ENCODE data around the gene SAMD1.

SAMD1 gene

GRCh38 chr19:14059093-14059480 is 31.5 kb downstream of the SAMD1 start:
- Histone ChIP-seq H3K9ac (ENCODE audit: low read length) (no peak overlapping the region), H3K79me1 (ENCODE audit: low read length) (peaks cover 3% of the 10 kb centered on the region), H2AFZ (ENCODE audit: insufficient read depth, low read length, poor library complexity) (no peak overlapping the region), H2BK120ac (ENCODE audit: insufficient read depth, low read length, poor library complexity) (no peak overlapping the region), H3K18ac (ENCODE audit: low read length) (no peak overlapping the region), H2BK5ac (ENCODE audit: low read depth, low read length, poor library complexity) (no peak overlapping the region), H4K91ac (ENCODE audit: low read depth, low read length) (no peak overlapping the region), H3K4ac (ENCODE audit: low read depth, low read length) (no peak overlapping the region), H4K12ac (ENCODE audit: low read depth, low read length) (no peak overlapping the region), H3K27me3 (ENCODE audit: insufficient read depth, low read length) (peaks cover 3% of the 10 kb centered on the region), H3K4me2 (ENCODE audit: low read length) (no peak overlapping the region), H3K14ac (ENCODE audit: low read length) (no peak overlapping the region), H4K8ac (ENCODE audit: low read depth, low read length) (no peak overlapping the region), H3K4me1 (ENCODE audit: control insufficient read depth in 1 of 2, insufficient read depth in 2 of 2, low read length in 2 of 2) (peaks cover 0 to 7% of the 10 kb centered on the region in 2 experiments), H3K79me2 (ENCODE audit: control insufficient read depth, insufficient read depth, low read length, poor library complexity) (no peaks in the 10 kb centered on the region), H3K23ac (ENCODE audit: low read length) (no peak overlapping the region), H3K27ac (ENCODE audit: low read depth, low read length) (no peak overlapping the region), H3K4me3 (ENCODE audit: low read depth, low read length) (no peak overlapping the region), H2AK5ac (ENCODE audit: low read length) (no peak overlapping the region), H3K36me3 (ENCODE audit: control insufficient read depth in 1 of 2, insufficient read depth in 2 of 2, low read length in 2 of 2) (no peaks in the 10 kb centered on the region), H2BK12ac (ENCODE audit: low read length) (no peak overlapping the region), H3K9me3 (ENCODE audit: insufficient read depth, low read depth, low read length) (no peaks in the 10 kb centered on the region)
- WGBS (ENCODE audit: extremely low coverage, insufficient coverage, insufficient read length), result no CpG with 5 or more reads among the region's 15 CpGs
- no peak for DNase-seq

GRCh38 chr19:14058182-14059092 is 32.1 kb downstream of the SAMD1 start:
- H2AFZ ChIP-seq (ENCODE audit: insufficient read depth, low read length, poor library complexity), result no peak overlapping the region
- no peak overlapping the region for H3K23ac ChIP-seq (ENCODE audit: low read length)
- no peak overlapping the region for H4K91ac ChIP-seq (ENCODE audit: low read depth, low read length)
- no peaks in the 10 kb centered on the region for H3K9me3 ChIP-seq (ENCODE audit: insufficient read depth, low read depth, low read length)
- WGBS (ENCODE audit: extremely low coverage, insufficient coverage, insufficient read length), result 100% methylated on average over 3 of the region's 17 CpGs
- no peak overlapping the region for H3K18ac ChIP-seq (ENCODE audit: low read length)
- peaks cover 3% of the 10 kb centered on the region for H3K27me3 ChIP-seq (ENCODE audit: insufficient read depth, low read length)
- no peaks in the 10 kb centered on the region for H3K79me2 ChIP-seq (ENCODE audit: control insufficient read depth, insufficient read depth, low read length, poor library complexity)
- no peak overlapping the region for H3K27ac ChIP-seq (ENCODE audit: low read depth, low read length)
- H3K36me3 ChIP-seq (ENCODE audit: control insufficient read depth in 1 of 2, insufficient read depth in 2 of 2, low read length in 2 of 2), result no peaks in the 10 kb centered on the region
- no peak overlapping the region for H3K9ac ChIP-seq (ENCODE audit: low read length)
- no peak overlapping the region for H3K14ac ChIP-seq (ENCODE audit: low read length)
- H3K79me1 ChIP-seq (ENCODE audit: low read length), result peaks cover 3% of the 10 kb centered on the region
- no peak overlapping the region for H3K4me2 ChIP-seq (ENCODE audit: low read length)
- no peak overlapping the region for H2AK5ac ChIP-seq (ENCODE audit: low read length)
- no peak overlapping the region for H2BK5ac ChIP-seq (ENCODE audit: low read depth, low read length, poor library complexity)
- H4K8ac ChIP-seq (ENCODE audit: low read depth, low read length), result no peak overlapping the region
- no peak overlapping the region for H2BK120ac ChIP-seq (ENCODE audit: insufficient read depth, low read length, poor library complexity)
- no peak overlapping the region for H3K4ac ChIP-seq (ENCODE audit: low read depth, low read length)
- peaks cover 0 to 7% of the 10 kb centered on the region in 2 experiments for H3K4me1 ChIP-seq (ENCODE audit: control insufficient read depth in 1 of 2, insufficient read depth in 2 of 2, low read length in 2 of 2)
- no peak overlapping the region for H4K12ac ChIP-seq (ENCODE audit: low read depth, low read length)
- no peak overlapping the region for H3K4me3 ChIP-seq (ENCODE audit: low read depth, low read length)
- DNase-seq, result no peak
- H2BK12ac ChIP-seq (ENCODE audit: low read length), result no peak overlapping the region

GRCh38 chr19:14056741-14057356 is 33.7 kb downstream of the SAMD1 start:
- no peak overlapping the region for H2BK12ac ChIP-seq (ENCODE audit: low read length)
- H3K4me1 ChIP-seq (ENCODE audit: control insufficient read depth in 1 of 2, insufficient read depth in 2 of 2, low read length in 2 of 2), result peaks cover 0 to 6% of the 10 kb centered on the region in 2 experiments
- H3K27me3 ChIP-seq (ENCODE audit: insufficient read depth, low read length), result peaks cover 3% of the 10 kb centered on the region
- peaks cover 3% of the 10 kb centered on the region for H3K79me1 ChIP-seq (ENCODE audit: low read length)
- no peak overlapping the region for H2AFZ ChIP-seq (ENCODE audit: insufficient read depth, low read length, poor library complexity)
- no peaks in the 10 kb centered on the region for H3K9me3 ChIP-seq (ENCODE audit: insufficient read depth, low read depth, low read length)
- no peak overlapping the region for H3K27ac ChIP-seq (ENCODE audit: low read depth, low read length)
- no peak for DNase-seq
- no peak overlapping the region for H2AK5ac ChIP-seq (ENCODE audit: low read length)
- H3K79me2 ChIP-seq (ENCODE audit: control insufficient read depth, insufficient read depth, low read length, poor library complexity), result no peaks in the 10 kb centered on the region
- H2BK5ac ChIP-seq (ENCODE audit: low read depth, low read length, poor library complexity), result no peak overlapping the region
- H3K9ac ChIP-seq (ENCODE audit: low read length), result no peak overlapping the region
- no peak overlapping the region for H3K14ac ChIP-seq (ENCODE audit: low read length)
- H3K23ac ChIP-seq (ENCODE audit: low read length), result no peak overlapping the region
- H4K8ac ChIP-seq (ENCODE audit: low read depth, low read length), result no peak overlapping the region
- no peaks in the 10 kb centered on the region for H3K36me3 ChIP-seq (ENCODE audit: control insufficient read depth in 1 of 2, insufficient read depth in 2 of 2, low read length in 2 of 2)
- peak overlapping the region; percentile 61 for H3K4me2 ChIP-seq (ENCODE audit: low read length)
- no peak overlapping the region for H4K91ac ChIP-seq (ENCODE audit: low read depth, low read length)
- no peak overlapping the region for H3K18ac ChIP-seq (ENCODE audit: low read length)
- no peak overlapping the region for H3K4me3 ChIP-seq (ENCODE audit: low read depth, low read length)
- no peak overlapping the region for H3K4ac ChIP-seq (ENCODE audit: low read depth, low read length)
- no peak overlapping the region for H4K12ac ChIP-seq (ENCODE audit: low read depth, low read length)
- no peak overlapping the region for H2BK120ac ChIP-seq (ENCODE audit: insufficient read depth, low read length, poor library complexity)
- no CpG with 5 or more reads among the region's 19 CpGs for WGBS (ENCODE audit: extremely low coverage, insufficient coverage, insufficient read length)

- H2BK12ac ChIP-seq (ENCODE audit: low read length), result no peak overlapping the region
- H3K4me3 ChIP-seq (ENCODE audit: low read depth, low read length), result no peak overlapping the region
- no peak overlapping the region for H2AK5ac ChIP-seq (ENCODE audit: low read length)
- no peak overlapping the region for H4K12ac ChIP-seq (ENCODE audit: low read depth, low read length)
- peaks cover 3% of the 10 kb centered on the region for H3K27me3 ChIP-seq (ENCODE audit: insufficient read depth, low read length)
- no peak overlapping the region for H2BK120ac ChIP-seq (ENCODE audit: insufficient read depth, low read length, poor library complexity)
- H3K4me1 ChIP-seq (ENCODE audit: control insufficient read depth in 1 of 2, insufficient read depth in 2 of 2, low read length in 2 of 2), result peaks cover 0 to 3% of the 10 kb centered on the region in 2 experiments
- no peaks in the 10 kb centered on the region for H3K79me1 ChIP-seq (ENCODE audit: low read length)
- no peak overlapping the region for H2BK5ac ChIP-seq (ENCODE audit: low read depth, low read length, poor library complexity)
- DNase-seq, result no peak
- H4K8ac ChIP-seq (ENCODE audit: low read depth, low read length), result no peak overlapping the region
- H4K91ac ChIP-seq (ENCODE audit: low read depth, low read length), result no peak overlapping the region
- H3K27ac ChIP-seq (ENCODE audit: low read depth, low read length), result no peak overlapping the region
- no CpG with 5 or more reads among the region's 10 CpGs for WGBS (ENCODE audit: extremely low coverage, insufficient coverage, insufficient read length)
- no peak overlapping the region for H3K4ac ChIP-seq (ENCODE audit: low read depth, low read length)
- no peak overlapping the region for H3K9ac ChIP-seq (ENCODE audit: low read length)
- H3K79me2 ChIP-seq (ENCODE audit: control insufficient read depth, insufficient read depth, low read length, poor library complexity), result no peaks in the 10 kb centered on the region
- H3K36me3 ChIP-seq (ENCODE audit: control insufficient read depth in 1 of 2, insufficient read depth in 2 of 2, low read length in 2 of 2), result no peaks in the 10 kb centered on the region
- H2AFZ ChIP-seq (ENCODE audit: insufficient read depth, low read length, poor library complexity), result no peak overlapping the region
- no peaks in the 10 kb centered on the region for H3K9me3 ChIP-seq (ENCODE audit: insufficient read depth, low read depth, low read length)
- no peak overlapping the region for H3K18ac ChIP-seq (ENCODE audit: low read length)
- H3K14ac ChIP-seq (ENCODE audit: low read length), result no peak overlapping the region
- no peak overlapping the region for H3K4me2 ChIP-seq (ENCODE audit: low read length)
- no peak overlapping the region for H3K23ac ChIP-seq (ENCODE audit: low read length)
Measured at GRCh38 chr19:14056069-14056666, 34.4 kb downstream of the SAMD1 start.
